Body of pancreas (tissue), 4 donors: ENCODE data around the gene DCTN2.
"Not testable (repeated sequence)": the region's sequence is repeated elsewhere in the genome, so short reads cannot be mapped to it uniquely, and the experiment has no call there.

Source experiments
- POLR2A ChIP-seq, 3 donors: fragments of 450-650 bp; IDR thresholded peaks; one replicate each; pipeline ENCODE4 v1.6.1; 2016; ENCODE audit warnings: antibody characterized with exemption in 3 of 3, mild to moderate bottlenecking in 2 of 3
- TF ChIP-seq, protein P1 (sequence below), 7 experiments: fragments of 450-650 bp in 4 of 7; fragments of 200-600 bp in 3 of 7; sonication (generic) in 3 of 7; IDR thresholded peaks; one replicate each; pipeline ENCODE4 v1.5.1; 2016 to 2019; ENCODE audit warnings: antibody characterized with exemption in 7 of 7

DNA sequence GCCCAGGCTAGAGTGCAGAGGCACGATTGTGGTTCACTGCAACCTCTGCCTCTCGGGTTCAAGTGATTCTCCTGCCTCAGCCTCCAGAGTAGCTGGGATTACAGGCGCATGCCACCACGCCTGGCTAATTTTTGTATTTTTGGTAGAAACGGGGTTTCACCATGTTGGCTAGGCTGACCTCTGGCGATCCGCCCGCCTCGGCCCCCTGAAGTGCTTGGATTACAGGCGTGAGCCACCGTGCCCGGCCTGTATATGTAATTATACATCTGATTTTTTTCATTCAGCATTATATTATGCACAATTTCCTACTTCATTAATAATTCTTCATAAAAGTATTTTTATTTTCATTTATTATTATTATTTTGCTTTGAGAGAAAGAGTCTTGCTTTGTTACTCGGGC lies 23.4 kb upstream of the DCTN2 start:
- TF ChIP-seq, protein P1, sequence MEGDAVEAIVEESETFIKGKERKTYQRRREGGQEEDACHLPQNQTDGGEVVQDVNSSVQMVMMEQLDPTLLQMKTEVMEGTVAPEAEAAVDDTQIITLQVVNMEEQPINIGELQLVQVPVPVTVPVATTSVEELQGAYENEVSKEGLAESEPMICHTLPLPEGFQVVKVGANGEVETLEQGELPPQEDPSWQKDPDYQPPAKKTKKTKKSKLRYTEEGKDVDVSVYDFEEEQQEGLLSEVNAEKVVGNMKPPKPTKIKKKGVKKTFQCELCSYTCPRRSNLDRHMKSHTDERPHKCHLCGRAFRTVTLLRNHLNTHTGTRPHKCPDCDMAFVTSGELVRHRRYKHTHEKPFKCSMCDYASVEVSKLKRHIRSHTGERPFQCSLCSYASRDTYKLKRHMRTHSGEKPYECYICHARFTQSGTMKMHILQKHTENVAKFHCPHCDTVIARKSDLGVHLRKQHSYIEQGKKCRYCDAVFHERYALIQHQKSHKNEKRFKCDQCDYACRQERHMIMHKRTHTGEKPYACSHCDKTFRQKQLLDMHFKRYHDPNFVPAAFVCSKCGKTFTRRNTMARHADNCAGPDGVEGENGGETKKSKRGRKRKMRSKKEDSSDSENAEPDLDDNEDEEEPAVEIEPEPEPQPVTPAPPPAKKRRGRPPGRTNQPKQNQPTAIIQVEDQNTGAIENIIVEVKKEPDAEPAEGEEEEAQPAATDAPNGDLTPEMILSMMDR (IDR thresholded peaks at IDR 0.05) = not testable (repeated sequence)
- not testable (repeated sequence) for TF ChIP-seq POLR2A (IDR thresholded peaks at IDR 0.05)
